ENCODE data around the gene NTRK2.

NTRK2 gene

DNA sequence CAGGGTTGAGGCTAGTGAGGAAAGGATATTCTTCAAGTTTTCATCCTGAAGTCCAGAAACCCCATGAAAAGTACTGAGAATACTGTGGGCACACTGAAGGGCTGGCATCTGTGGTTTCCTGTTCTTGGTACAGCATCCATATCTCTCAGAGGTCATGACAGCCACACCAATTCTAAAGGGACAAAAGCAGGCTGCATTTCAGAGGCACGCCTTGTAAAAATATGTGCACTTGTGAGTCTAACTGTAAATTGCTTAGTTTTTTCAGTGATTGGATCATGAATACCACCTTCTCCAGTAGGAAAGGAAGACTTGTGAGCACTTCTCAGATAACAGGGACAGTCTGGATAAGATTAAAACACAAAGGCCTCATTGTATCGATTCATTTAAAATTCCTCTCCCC lies 230.9 kb downstream of the NTRK2 start (continued):
- TF ChIP-seq, protein P1, sequence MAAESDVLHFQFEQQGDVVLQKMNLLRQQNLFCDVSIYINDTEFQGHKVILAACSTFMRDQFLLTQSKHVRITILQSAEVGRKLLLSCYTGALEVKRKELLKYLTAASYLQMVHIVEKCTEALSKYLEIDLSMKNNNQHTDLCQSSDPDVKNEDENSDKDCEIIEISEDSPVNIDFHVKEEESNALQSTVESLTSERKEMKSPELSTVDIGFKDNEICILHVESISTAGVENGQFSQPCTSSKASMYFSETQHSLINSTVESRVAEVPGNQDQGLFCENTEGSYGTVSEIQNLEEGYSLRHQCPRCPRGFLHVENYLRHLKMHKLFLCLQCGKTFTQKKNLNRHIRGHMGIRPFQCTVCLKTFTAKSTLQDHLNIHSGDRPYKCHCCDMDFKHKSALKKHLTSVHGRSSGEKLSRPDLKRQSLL (tag by site-specific recombination; IDR thresholded peaks at IDR 0.05), result no peak
- no peak for TF ChIP-seq ZNF701 (tag by site-specific recombination; IDR thresholded peaks at IDR 0.05)
- no peak for TF ChIP-seq ZFP37 (tag by site-specific recombination; IDR thresholded peaks at IDR 0.05)
- no peak for TF ChIP-seq ZNF292 (tag by site-specific recombination; IDR thresholded peaks at IDR 0.05; ENCODE audit: borderline replicate concordance, low read depth)
- TF ChIP-seq ZNF747 (tag by site-specific recombination; IDR thresholded peaks at IDR 0.05), result no peak
- TF ChIP-seq ZNF324 (tag by site-specific recombination; IDR thresholded peaks at IDR 0.05), result no peak
- no peak for TF ChIP-seq GLI4 (tag by site-specific recombination; IDR thresholded peaks at IDR 0.05)
- no peak for TF ChIP-seq ZNF23 (tag by site-specific recombination; IDR thresholded peaks at IDR 0.05; ENCODE audit: borderline replicate concordance)
- no peak for TF ChIP-seq ZFP3 (tag by site-specific recombination; IDR thresholded peaks at IDR 0.05; ENCODE audit: low read depth)
- TF ChIP-seq, protein P2, sequence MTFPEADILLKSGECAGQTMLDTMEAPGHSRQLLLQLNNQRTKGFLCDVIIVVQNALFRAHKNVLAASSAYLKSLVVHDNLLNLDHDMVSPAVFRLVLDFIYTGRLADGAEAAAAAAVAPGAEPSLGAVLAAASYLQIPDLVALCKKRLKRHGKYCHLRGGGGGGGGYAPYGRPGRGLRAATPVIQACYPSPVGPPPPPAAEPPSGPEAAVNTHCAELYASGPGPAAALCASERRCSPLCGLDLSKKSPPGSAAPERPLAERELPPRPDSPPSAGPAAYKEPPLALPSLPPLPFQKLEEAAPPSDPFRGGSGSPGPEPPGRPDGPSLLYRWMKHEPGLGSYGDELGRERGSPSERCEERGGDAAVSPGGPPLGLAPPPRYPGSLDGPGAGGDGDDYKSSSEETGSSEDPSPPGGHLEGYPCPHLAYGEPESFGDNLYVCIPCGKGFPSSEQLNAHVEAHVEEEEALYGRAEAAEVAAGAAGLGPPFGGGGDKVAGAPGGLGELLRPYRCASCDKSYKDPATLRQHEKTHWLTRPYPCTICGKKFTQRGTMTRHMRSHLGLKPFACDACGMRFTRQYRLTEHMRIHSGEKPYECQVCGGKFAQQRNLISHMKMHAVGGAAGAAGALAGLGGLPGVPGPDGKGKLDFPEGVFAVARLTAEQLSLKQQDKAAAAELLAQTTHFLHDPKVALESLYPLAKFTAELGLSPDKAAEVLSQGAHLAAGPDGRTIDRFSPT (tag by site-specific recombination; IDR thresholded peaks at IDR 0.05), result no peak
- TF ChIP-seq KLF1 (tag by site-specific recombination; IDR thresholded peaks at IDR 0.05), result no peak

DNA sequence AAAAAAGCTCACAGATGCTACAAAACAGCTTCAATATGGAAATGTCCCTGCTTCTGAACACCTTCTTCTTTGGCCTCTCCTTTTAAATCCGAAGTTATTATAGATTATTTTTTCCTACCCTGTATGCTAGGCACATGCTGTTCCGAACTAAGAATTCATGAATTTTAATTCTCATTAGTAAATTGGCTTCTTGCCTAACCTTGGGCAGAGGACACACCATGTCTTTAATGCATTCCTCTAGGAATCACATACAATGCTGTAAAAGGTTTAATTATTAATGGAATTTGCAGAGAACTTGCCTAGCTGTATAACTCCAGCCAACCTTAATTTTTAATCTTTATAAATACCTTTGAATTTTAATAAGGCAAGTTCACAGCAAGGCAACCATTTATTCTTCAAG lies 234.4 kb downstream of the NTRK2 start:
- no peaks in the 10 kb centered on the region for H3K9me3 ChIP-seq (ENCODE audit: control insufficient read depth, insufficient read depth, low read depth, low read length)
- H3K36me3 ChIP-seq (ENCODE audit: control insufficient read depth in 2 of 2, insufficient read depth in 1 of 2, low read length in 2 of 2), result no peaks in the 10 kb centered on the region
- H3K27ac ChIP-seq (ENCODE audit: extremely low read depth, low read depth, low read length), result no peak overlapping the region
- TF ChIP-seq ZNF132 (tag by site-specific recombination; IDR thresholded peaks at IDR 0.05; ENCODE audit: borderline replicate concordance), result no peak
- no peak for TF ChIP-seq PRDM1 (tag by site-specific recombination; IDR thresholded peaks at IDR 0.05)
- POLR2A ChIA-PET, result no interaction called here
- H3K4me3 ChIP-seq (ENCODE audit: low read depth, low read length), result no peak overlapping the region
- CTCF ChIA-PET, result no interaction called here
- no peaks in the 10 kb centered on the region for H3K4me1 ChIP-seq (ENCODE audit: control insufficient read depth, insufficient read depth, low read length)

DNA sequence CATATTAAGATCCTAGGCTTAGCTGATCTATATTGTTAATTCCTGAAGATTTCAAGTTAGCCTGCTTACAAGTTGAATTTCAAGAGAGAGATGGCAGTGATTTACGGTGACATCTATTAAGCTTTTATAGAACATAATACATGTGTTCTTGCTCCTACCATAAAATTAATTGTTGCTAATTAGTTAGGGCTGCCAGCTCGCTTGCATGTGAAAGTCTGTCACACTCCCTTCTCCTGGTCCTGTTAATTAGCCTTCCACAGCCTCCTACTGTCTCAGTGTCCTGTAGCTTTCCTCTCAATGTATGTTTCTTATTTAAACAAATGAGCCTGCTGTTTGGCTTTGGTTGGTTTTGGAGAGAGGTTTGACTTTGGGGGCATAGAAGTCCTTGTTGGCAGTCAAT lies 247.2 kb downstream of the NTRK2 start:
- Histone ChIP-seq H3K4me1 (ENCODE audit: control insufficient read depth, insufficient read depth, low read length) (no peaks in the 10 kb centered on the region), H3K27ac (ENCODE audit: extremely low read depth, low read depth, low read length) (no peak overlapping the region), H3K4me3 (ENCODE audit: low read depth, low read length) (no peak overlapping the region), H3K9me3 (ENCODE audit: control insufficient read depth, insufficient read depth, low read depth, low read length) (no peaks in the 10 kb centered on the region), H3K36me3 (ENCODE audit: control insufficient read depth in 2 of 2, insufficient read depth in 1 of 2, low read length in 2 of 2) (no peaks in the 10 kb centered on the region)
- CTCF ChIA-PET, result interaction anchor here (0.7 to 1.1 kb wide), 4 partner anchors 35 to 1323 kb away, joined by 3 to 4 read pairs (median 3); no protein-coding TSS in a partner anchor
- TF ChIP-seq ZNF561 (tag by site-specific recombination; IDR thresholded peaks at IDR 0.05; ENCODE audit: borderline replicate concordance) (no peak), ZNF501 (tag by site-specific recombination; IDR thresholded peaks at IDR 0.05) (no peak), ZNF155 (tag by site-specific recombination; IDR thresholded peaks at IDR 0.05) (no peak), GLI2 (tag by site-specific recombination; IDR thresholded peaks at IDR 0.05; ENCODE audit: borderline replicate concordance, low read depth) (no peak), ZNF558 (tag by site-specific recombination; IDR thresholded peaks at IDR 0.05) (no peak), ZNF404 (tag by site-specific recombination; IDR thresholded peaks at IDR 0.05) (no peak)
- POLR2A ChIA-PET, result no interaction called here

All from HEK293 (cell line).